Stimulated activated CD4-positive, alpha-beta T cell treated with anti-CD3 and anti-CD28 coated beads, Interleukin-12 subunit alpha, Interleukin-12 subunit beta, amount 100 ng/mL, for 24 hours (primary cell): ENCODE measurements around the gene STK39.
"Not testable (repeated sequence)": the region's sequence is repeated elsewhere in the genome, so short reads cannot be mapped to it uniquely, and the experiment has no call there.

Experiments used
- DNase-seq, 2 experiments: peaks; one replicate each; pipeline ENCODE4 v3.0.0-alpha.2; 2020; ENCODE audit warnings: low read depth in 2 of 2

Gene STK39

DNA sequence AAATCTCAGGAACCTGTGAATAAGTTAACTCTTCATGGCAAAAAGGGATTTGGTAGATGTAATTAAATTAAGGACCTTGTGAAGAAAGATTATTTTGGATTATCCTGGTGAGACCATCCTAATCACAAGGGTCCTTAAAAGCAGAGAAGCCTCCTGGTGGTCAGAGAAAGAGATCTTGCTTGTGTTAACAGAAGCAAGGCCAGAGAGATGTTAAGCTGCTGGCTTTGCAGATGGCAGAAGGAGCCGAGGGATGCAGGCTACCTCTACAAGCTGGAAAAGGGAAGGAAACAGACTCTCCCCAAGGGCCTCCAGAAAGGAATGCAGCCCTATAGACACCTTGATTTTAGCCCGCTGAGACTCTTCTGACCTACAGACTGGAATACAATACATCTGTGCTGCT lies 197.0 kb downstream of the STK39 start:
- DNase-seq = no peak

DNA sequence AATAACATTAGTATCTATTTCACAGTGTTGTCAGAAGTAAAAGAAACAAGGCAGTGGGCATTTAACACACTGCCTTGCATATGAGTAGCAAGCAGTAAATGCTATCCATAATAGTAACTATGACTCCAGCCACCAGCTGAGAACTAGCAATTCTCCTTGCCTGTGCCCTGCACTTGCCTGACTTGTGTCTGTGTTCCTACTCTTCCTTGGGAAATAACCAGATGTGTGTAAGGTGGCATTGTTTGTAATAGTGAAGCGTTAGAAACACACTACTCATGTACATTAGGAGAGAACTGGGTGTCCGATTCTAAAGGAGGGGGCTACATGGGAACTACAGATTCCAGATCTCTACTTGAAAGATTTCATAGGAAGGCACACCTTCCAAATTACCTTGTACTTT lies 197.8 kb downstream of the STK39 start:
- no peak for DNase-seq

DNA sequence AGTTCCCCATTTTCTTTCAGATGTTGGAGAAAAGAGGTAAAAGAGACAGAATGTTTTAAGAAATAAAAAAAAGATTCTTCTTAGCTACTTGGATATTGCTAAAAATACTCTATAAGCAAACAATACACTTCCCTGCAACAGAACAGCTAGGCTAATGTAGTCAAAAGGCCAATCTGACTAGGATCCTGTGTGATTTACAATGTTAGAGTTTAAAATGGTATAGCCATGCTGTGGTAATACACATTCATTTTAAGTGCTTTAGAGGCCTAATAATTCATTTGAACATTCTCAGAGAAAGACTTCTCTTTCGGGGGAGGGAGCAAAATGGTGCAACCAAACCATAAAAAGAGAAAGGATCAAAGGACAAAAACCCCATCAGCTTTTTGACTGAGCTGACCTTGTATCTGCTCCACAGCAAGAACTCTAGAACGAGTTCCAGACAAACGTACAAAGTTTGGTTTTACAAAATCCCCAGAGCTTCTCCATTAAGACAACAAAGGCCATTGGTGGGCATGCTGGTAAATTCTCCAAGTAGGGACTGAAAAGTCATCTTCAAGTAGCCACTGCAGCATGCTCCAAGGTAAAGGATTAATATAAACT lies 200.2 kb downstream of the STK39 start:
- DNase-seq = no peak

DNA sequence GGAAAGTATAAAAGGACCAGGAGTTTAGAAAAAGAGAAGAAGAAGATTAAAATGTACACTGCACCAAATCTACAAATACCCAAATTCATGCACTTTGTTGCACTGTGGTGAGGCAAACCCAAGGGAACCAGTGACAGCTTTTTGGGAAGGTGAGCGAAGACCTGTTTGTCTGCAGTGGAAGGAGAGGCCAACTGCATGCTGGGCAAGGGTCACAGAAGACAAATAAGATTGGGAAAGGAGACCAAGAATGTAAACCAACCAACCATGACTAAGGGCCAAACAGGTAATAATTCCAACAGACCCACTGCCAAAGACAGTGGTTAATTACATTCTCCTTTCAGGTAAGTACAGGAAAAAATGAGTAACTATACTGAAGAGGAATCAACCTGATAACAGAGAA lies 202.8 kb downstream of the STK39 start:
- no peak for DNase-seq

DNA sequence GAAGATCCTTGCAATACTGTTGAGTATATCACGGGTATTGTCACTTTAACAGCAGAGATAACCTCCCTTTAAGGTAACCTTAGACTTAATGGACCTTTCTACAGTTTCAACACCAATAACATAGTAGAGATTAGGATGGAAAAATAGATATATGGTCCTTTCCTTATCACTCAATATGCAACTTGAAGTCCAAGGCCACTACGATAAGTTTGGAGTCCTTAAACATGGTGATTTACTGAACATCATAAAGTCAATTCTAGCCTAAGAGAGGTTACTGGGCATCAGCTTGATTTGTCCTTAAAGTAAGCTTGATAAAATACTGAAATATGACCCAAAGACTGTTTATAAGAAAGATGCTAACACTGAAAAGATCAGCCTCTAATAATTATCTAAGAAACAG lies 203.2 kb downstream of the STK39 start:
- no peak for DNase-seq

DNA sequence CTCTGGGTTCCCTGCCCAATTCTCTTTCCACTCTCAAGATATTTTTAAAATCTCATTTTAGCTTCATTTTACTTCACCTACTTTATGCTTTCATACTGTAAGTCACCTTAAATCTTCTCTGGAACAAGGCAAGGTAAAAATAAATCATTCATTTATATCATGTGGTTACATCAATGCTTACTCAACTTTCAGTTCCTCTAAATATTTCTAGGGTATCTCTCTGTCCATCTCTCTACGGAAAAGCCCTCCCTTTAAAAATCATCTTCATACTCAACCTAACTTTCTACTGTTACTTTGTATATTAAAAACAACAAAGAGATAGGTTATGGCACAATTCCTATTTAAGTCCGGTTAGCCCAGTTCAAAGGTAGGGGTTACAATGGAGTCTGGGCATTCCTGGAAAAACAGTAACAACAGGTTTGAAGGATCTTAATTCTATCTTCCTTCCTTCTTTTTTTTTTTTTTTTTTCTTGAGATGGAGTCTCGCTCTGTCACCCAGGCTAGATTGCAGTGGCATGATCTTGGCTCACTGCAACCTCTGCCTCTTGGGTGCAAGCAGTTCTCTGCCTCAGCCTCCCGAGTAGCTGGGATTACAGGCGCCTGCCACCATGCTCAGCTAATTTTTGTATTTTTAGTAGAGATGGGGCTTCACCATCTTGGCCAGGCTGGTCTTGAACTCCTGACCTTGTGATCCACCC lies 205.1 kb downstream of the STK39 start:
- DNase-seq = not testable (repeated sequence)

DNA sequence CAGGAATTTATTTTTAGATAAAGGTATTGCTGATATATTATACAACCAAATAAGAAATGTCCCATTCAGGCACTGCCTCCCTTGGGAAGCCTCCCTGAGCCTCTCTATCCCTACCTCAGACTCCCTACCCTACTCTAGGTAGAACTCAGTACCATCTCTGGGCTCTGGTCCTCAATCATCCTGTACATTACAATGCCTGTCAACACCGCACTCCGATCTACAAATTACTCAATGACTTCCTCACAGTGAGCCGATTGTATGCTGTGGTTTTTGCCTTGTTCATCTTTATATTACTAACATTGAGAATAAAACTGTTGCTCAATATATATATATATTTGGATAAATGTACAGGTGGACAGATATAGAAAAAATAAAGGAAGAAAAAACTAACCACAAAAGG lies 207.5 kb downstream of the STK39 start:
- no peak for DNase-seq

DNA sequence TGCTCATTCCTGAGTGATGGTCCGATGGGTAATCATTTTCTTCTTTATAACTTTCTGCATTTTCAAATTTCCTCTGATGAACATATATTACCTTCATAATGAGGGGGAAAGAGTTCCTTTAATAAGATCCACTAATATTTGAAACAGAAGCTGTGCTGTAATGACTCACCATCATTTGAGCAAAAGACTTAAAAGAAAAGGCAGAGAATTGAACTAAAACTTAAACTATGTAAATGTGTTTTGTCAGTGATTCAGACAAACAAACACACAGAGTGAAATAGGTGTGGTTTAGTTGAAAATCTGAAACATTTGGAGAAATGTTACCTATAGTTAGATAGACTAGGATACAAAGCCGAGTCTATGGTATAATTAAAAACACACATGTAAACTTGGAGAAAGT lies 209.6 kb downstream of the STK39 start:
- DNase-seq = no peak

DNA sequence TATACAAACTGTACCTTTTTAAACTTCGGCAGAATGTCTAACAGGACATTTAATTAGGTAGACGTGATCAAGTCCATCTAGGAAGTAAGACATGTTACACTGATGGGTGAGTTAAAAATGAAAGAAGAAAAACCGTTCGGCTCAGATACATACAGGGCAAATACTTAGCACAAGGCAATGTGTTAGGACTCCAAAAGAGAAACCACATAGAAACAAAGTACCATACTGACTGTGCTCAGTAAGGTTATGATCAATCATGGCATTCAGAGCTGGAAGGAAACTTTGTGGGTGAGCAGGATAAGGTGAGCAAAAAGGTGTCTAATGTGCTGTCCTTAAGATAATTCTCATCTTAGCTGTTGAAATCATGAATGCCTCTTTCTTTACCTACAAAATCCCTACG lies 211.9 kb downstream of the STK39 start:
- no peak for DNase-seq

DNA sequence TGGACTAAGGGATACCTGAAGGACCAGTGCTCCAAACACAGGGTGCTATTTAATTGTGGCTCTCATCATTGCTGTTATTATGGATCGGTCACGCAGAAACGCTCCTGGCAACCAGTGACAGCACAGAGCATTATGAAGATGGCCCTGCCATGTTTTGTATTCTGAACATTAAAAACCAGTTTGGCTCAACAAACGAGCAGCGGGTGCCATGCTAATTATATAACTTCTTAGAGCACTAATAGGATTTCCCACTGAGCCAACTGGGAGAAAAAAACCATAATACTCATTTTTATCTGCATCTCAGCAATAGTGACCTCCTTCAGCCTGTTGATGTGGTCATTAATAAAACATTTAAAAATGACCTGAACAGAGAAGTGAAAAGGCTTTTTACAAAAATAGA lies 212.8 kb downstream of the STK39 start:
- DNase-seq = no peak

DNA sequence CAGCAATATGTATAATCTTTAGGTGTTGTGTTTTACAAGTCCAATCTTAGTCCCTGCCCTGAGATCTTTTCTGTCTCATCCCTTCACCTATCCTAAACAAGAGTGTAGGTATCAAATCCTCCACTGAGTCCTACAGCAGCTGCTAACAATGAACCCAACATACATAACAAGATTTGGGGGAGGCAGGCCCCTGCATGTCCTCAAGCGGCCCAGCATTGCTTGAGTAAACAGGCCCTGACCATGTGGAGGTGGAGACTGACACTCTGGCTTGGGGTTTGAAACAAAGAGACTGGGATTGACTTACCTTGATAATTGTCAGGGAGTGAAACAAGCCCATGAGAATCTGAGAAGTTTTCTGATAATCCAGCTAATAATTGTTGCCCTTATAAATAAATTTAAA lies 213.4 kb downstream of the STK39 start:
- DNase-seq = no peak

DNA sequence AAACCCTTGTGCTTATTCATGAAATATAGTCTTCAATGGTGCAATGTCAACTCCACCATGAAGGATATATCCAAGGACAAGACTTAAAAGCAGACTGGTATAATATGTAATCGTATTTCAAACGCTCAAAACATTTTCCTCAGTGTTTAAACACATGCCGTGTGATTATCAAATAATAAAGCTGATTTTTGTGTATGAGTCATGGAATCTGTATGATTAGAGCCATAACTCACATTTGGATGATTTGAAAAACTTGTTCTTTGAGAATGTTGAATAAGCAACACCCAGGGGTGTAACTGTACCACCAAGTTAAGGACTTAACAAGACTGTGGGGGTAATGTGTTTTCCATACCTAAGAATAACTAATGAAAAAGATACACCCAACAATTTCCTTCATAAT lies 215.3 kb downstream of the STK39 start:
- DNase-seq = no peak

DNA sequence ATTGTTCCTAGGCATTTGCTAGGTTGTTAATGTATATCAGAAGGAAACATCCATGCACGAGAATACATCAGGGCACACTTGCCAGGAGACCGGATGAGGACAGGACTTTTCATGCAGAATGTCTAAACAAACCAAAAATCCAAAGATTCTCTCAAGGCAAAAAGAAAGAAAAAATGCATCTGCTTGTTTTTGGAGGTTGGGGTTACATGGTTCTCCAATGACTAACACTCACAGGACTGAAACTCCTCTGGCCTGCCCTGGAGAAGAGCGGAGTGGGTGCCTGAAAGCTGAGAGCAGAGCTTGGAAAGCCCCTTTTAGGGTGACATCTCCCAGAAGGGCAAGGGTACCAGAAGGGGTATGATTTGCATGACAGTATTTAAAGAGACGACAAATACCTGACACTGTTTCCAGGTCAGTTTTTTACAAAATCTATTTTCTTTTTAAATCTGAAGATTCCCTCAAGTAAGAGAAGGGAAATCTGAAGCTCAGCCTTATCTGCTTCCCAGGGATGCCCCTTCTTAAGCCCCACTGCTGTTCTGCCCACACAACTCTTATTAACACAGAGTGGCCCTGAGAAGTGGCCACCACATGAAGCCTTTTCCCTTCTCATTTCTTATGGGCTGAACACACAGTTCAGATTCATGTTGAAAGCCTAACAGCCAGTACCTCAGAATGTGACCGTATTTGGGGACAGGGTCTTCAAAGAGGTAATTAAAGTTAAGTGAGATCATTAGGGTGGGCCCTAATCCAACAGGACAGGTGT lies 216.4 kb downstream of the STK39 start:
- peak in 1 of 2 experiments; percentile 1 for DNase-seq

DNA sequence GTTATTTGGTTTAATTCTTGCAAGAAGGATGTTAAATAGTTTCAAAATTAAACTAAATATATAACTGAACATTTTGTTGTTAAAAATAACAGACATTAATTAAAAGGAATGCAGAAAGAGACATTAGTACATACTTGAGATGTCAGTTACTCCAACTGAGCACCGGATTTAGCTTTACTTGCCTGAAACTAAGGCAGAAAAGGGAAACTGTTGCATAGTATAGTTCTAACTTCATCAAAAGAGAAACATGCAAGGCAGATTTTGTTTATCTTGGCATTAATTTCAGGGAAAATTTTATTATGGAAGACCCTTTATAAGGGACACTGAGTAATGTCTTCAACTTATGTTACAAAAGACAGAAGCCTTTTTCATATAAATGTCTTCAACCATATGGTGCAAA lies 218.3 kb downstream of the STK39 start:
- no peak for DNase-seq

DNA sequence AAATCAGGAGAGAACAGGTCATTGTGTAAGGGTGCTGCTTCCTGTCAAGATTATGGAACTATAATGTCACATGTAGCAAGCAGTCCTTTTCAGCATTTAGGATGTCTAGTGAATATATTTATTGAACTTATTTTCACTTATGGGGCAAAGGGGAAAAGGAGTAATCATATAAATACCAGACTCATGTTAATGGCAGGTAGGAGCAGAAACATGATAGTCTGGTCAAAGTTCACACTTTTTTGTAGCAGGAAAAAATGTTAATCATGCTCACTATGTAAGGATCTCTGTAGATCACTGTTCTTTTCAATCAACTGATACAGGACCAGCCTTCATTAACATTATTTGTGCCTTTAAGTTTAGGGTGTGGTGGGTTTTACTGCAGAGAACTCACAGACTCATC lies 219.0 kb downstream of the STK39 start:
- no peak for DNase-seq

DNA sequence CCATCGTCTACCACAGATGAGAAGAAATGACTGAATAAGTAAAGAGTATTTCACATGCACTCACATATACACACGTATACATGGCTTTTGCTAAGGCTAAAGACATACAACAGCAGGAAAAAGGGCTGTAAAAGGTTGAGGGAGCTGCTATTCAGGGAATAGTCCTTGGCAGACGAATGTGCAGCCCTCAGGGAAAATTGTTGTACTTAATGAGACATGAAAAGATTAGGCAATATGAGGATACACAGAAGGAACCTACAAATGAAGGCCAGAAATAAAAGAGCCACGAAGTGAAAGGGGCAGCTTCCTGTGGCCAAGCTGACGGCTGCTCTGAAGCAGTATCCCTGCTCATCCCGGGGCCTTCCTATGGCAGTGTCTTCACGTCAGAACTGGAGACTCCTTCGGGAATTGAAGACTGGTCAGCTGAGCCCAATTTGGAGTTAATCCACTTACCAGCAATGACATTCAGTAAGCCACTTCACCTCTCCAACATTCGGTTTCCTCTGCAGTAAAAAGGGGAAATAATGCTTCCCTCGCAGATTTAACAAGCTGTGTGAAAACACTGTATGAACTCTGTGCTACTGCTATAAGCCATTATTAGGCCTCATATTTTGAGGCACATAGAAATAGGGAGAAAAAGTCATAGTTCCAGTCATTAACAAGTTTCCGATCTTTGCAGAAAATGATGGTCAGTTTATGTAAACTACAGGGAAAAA lies 221.8 kb downstream of the STK39 start:
- DNase-seq = no peak

DNA sequence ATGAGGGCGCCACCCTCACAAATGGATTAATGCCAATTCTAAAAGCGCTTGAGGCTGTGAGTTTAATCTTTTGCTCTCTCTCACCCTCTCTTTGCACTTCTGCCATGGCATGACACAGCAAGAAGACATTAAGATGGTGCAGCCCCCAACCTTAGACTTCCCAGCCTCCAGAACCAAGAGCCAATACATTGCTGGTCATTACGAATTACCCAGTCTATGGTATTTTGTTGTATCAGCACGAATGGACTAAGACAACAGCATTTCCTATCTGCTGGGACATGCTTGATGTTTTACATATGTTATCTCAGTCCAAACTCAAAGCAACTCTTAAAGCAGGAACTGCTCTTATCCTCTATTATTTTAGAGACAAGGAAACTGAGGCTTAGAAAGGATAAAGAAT lies 222.9 kb downstream of the STK39 start:
- DNase-seq = no peak

DNA sequence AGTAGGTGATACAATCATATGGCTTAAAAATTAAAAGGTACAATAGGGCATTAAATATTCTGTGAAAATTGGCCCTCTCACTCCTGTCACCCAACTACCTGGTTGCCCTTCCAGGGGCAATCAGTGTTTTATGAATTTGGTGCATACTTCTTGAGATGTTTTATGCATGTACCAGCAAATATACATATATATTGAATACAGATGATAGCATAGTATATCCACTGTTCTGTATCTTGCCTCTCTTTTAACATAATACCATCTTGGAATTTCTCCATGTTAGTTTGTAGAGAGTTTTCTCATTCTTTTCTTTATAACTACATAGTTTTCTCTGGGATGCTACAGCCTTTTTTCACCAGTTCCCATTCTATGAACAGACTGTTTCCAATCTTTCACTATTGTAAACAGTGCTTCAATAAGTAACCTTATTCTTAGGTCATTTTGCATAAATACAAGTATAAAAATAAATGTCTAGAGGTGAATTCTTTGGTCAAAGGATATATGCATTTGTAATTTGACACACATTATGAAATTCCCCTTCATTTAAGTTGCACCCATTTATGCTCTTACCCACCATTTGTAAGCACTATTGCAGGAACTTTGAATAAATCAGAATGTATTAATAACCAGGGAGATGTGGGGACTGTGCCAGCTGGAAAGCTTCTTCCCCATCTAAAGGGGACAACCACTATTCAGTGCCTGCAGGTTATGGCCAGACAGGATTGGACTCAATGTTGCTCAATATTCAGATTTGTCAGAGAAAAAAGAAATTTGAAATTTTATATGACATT lies 225.4 kb downstream of the STK39 start:
- no peak for DNase-seq

DNA sequence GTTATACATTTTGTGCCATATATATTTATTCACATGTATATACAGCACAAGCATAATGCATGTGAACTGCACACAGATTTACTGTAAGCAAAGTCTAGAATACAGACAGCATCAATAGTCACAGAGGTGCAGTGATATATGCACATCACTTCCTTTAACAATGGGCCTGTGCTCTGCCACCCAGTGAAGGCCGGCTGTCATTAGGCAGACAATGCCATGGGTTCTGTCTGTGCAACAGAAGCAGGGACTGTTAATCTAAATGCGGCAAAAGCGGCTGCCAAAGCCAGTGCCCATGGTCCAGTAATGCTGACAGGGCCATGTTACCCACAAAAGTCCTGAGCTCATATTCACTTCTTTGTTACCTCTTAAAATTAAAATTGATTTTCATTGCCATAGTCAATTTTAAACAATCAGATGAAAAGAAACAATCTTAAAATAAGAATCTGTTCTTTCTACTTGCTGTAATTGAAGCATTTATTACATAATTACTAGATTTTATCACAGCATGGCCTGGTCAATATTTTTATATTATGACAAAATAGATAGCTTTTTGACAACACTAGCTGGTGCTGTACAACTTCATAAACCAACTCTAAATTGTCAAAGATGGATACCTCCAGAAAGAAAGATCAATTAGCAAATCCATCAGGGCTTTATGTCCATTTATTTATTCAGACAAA lies 232.0 kb downstream of the STK39 start:
- DNase-seq = no peak

DNA sequence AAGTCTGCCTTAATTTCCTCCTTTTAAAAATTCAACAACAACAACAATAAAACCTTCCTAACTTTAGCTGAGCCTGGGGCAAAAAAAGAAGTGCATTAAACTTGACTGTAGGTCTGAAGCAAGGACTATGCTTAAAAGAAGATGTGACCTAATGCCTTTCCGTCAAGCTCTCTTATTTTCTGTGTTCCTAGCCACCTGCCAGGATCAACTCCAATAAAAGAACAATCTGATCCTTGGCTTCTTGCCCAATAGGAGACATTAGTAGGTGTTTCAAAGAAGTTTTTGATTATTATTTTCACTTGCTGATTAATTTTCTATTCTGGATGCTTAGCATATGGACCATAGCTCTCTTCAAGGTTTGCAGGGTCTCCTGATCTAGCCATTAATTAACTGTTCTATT lies 237.5 kb downstream of the STK39 start:
- no peak for DNase-seq

DNA sequence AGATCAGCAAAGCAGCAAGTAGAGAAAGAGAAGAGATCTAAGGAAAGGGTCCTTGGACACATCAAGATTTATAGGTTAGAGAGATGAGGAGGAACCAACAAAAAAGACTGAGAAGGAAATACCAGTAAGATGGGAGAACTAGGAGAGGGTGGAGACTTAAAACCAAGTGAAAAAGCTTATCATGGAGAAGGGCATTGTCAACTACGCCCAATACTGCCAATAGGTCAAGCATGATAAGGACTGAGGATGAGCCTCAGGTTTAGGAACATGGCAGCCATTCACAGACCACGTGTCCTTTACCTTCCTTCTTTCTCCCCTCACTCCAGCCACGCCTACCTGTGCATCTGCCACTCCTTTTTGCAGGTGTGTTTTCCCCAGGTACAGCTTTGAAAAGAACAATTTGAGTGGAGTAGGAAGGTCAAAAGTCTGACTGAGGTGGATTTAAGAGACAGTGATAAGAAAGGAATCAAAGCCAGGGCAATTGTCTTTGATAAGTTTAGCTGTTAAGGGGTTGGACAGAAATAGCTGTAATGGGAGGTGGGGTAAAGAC lies 238.7 kb downstream of the STK39 start:
- DNase-seq = no peak
